Fibroblast of mammary gland (primary cell): ENCODE results near the gene BIRC3.

Experiments used
- DNase-seq: peaks from one replicate; pipeline ENCODE4 v3.0.0-alpha.2; 2010; ENCODE audit warnings: low read depth
- H3K4me3 ChIP-seq: 2 replicates; pipeline ENCODE4 v1.5.1; 2011; ENCODE audit warnings: low read depth, mild to moderate bottlenecking, low read length, moderate library complexity; ENCODE audit not compliant: control insufficient read depth
- TF ChIP-seq, protein P1 (sequence below): conservative IDR thresholded peaks from 2 replicates; pipeline ENCODE4 v1.5.1; 2011; ENCODE audit warnings: low read depth, low read length, inconsistent platforms; ENCODE audit not compliant: control insufficient read depth, insufficient read depth

BIRC3 gene

DNA sequence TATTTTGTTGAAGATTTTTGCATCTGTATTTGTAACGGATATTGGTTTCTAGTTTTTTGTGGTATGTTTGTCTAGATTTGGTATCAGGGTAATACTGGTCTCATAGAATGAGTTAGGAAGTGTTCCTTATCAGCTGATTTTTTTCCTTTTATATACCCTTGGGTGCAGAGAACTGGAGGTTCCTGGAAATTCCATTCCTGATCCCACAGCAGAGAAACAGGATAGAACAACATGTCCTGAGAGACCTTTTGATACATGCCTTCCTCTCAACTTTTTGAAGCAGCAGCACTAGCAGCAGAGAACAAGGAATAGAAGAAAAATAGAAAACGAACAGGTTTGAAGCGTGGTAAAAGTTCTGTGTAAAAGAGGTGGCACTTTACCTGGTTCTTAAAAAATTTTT lies 66.6 kb downstream of the BIRC3 start:
- no peak for DNase-seq
- TF ChIP-seq, protein P1, sequence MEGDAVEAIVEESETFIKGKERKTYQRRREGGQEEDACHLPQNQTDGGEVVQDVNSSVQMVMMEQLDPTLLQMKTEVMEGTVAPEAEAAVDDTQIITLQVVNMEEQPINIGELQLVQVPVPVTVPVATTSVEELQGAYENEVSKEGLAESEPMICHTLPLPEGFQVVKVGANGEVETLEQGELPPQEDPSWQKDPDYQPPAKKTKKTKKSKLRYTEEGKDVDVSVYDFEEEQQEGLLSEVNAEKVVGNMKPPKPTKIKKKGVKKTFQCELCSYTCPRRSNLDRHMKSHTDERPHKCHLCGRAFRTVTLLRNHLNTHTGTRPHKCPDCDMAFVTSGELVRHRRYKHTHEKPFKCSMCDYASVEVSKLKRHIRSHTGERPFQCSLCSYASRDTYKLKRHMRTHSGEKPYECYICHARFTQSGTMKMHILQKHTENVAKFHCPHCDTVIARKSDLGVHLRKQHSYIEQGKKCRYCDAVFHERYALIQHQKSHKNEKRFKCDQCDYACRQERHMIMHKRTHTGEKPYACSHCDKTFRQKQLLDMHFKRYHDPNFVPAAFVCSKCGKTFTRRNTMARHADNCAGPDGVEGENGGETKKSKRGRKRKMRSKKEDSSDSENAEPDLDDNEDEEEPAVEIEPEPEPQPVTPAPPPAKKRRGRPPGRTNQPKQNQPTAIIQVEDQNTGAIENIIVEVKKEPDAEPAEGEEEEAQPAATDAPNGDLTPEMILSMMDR: no peak
- H3K4me3 ChIP-seq: no peak overlapping the region

DNA sequence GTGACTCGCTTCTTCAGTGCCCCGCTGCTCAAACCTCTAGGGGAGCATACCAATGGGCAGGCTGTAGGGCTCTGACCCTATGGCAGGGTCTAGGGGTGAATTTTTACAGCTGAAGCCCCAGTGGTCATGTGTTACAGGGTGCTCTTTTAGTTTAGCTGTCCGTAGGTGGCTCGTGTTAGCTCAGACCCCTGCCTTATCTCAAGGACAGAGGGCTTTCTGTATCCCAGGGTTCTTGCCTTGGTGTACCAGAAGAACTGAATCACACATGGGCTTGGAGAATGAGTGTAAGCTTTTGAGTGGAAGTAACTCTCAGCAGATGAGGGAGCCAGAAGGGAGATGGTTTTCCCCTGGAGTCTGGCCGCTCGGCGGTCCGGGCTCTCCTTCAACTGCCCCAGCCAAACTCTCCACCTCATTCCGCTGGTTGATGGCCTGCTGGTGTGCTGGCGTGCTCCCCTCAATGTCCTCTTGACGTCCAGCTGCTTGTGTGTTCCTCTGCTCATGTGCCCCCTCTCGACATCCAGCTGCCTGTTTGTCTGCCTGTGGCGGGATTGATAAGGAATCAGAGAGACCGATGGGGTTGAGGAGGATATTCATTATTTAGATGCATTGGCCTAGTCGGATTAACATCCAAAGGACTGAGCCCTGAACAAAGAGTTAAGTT lies 67.3 kb downstream of the BIRC3 start:
- TF ChIP-seq, protein P1: no peak
- DNase-seq: no peak
- H3K4me3 ChIP-seq: no peak overlapping the region

- DNase-seq: no peak
- TF ChIP-seq, protein P1: no peak
These were observed 68.1 kb downstream of the BIRC3 start for GRCh38 chr11:102385085-102386007.

DNA sequence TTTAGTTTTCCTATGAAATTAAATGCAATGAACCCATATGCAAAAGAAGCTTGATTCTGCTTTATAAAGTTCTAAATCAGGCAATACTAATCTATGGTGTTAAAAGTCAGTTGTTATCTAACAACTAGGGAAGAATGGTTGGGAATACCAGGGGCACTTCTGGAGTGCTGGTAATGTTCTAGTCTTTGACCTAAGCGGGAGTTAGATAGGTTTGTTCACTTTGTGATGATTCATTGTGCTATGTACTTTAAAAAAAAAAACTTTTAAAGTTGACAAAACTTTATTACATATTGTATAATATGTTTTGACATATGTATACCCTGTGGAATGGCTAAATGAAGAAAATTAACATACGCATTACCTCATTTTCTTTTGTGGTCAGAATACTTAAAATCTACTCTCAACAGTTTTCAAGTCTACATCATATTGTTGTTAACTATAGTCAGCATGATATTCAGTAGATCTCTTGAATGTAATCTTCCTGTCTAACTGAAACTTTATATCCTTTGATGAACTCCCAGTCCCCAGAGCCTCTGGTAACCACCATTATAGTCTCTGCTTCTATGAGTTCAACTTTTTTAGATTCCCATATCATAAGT lies 69.0 kb downstream of the BIRC3 start:
- DNase-seq: no peak
- TF ChIP-seq, protein P1: no peak
- H3K4me3 ChIP-seq: no peak overlapping the region

More at GRCh38 chr11:102385085-102386007, 68.1 kb downstream of the BIRC3 start:
- H3K4me3 ChIP-seq: no peak overlapping the region

DNA sequence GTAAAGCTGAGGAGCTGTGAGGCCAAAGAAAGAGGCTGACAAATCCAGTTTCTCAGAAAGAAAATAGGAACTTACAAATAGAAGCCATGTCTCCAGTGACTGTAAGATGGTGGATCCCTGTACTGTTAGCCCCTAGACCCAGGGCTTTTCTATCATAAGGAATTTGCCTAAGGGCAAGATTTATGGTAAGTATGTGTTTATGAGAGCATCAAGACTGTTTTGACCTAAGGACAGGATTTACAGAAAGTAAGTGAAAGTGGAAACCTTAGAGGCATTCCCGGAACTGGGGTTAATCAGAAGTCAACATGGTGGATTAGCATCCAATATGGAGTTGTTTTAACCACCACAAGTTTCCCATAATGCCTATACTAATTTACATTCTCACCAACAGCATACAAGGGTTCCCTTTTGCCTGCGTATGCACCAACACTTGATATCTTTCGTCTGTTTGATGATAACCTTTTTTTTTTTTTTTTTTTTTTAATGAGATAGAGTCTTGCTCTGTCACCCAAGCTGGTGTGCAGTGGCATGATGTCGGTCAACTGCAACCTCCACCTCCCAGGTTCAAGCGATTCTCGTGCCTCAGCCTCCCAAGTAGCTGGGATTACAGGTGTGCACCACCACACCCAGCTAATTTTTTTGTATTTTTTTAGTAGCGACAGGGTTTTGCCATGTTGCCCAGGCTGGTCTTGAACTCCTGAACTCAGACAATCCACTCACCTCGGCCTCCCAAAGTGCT lies 69.9 kb downstream of the BIRC3 start:
- TF ChIP-seq, protein P1: no peak
- no peak overlapping the region for H3K4me3 ChIP-seq
- DNase-seq: no peak
